ENCODE measurements around the gene VSTM2A.

GRCh38 chr7:54550471-54550870 is 8.3 kb downstream of the VSTM2A start:
- no peak for TF ChIP-seq EZH2phosphoT487 (IDR thresholded peaks at IDR 0.05; ENCODE audit: borderline replicate concordance)
- TF ChIP-seq CTCF (conservative IDR thresholded peaks at IDR 0.05; ENCODE audit: low read length): no peak

Measured in Loucy (cell line).